ENCODE results near the gene CEMIP. TPM values are rescaled to one million over a fixed set of nuclear protein-coding genes. Genes with fewer than 3 reads are reported as not detected.

The CEMIP gene
- total RNA-seq, 1 donor from 2014 or later, result 3.6 TPM

DNA sequence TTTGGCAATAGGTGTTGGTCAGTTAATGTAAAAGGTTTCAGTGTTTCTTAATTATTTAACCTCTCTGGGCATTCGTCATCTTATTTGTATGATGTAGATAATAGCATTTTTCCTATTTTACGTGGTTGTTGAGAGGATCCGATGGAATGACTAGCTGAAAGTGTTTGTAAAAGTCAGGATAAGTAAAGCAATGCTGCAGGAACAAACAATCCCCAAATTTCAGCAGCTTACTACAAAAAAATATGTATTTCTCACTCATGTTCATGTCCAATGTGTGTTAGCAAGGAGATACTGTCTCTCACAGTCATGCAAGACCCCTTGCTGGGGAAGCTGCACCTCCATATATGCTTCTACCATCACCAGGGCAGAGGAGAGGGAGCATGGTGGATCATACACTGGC lies 38.7 kb downstream of the CEMIP start:
- Mint-ChIP-seq H3K27me3 (ENCODE audit: low read depth, unreplicated experiment) (peaks cover 17% of the 10 kb centered on the region), H3K27ac (ENCODE audit: unreplicated experiment) (no peak overlapping the region), H3K9me3 (ENCODE audit: unreplicated experiment) (no peaks in the 10 kb centered on the region), H3K4me3 (ENCODE audit: unreplicated experiment) (no peak overlapping the region), H3K36me3 (ENCODE audit: low read depth, unreplicated experiment) (peaks cover 2% of the 10 kb centered on the region), H3K4me1 (ENCODE audit: low read depth, unreplicated experiment) (no peaks in the 10 kb centered on the region)
- H3K27ac ChIP-seq (ENCODE audit: low read depth, low read length), result no peak overlapping the region
- no peak overlapping the region for H2AFZ ChIP-seq (ENCODE audit: low read depth, low read length)
- no peaks in the 10 kb centered on the region for H3K36me3 ChIP-seq (ENCODE audit: insufficient read depth, low read length)
- H4K20me1 ChIP-seq (ENCODE audit: insufficient read depth, low read length), result peaks cover 6% of the 10 kb centered on the region
- no peaks in the 10 kb centered on the region for H3K4me1 ChIP-seq (ENCODE audit: insufficient read depth, low read length)
- no peak for DNase-seq (ENCODE audit: low read depth)
- no peaks in the 10 kb centered on the region for H3K27me3 ChIP-seq (ENCODE audit: insufficient read depth, low read length)
- no peaks in the 10 kb centered on the region for H3K79me2 ChIP-seq (ENCODE audit: insufficient read depth, low read length)
- no peak overlapping the region for H3K4me3 ChIP-seq (ENCODE audit: insufficient read depth, low read depth, low read length)
- H3K4me2 ChIP-seq (ENCODE audit: low read length), result no peak overlapping the region
- H3K9me3 ChIP-seq (ENCODE audit: insufficient read depth, low read depth, low read length), result no peaks in the 10 kb centered on the region
- FAIRE-seq, result no peak
- H3K9ac ChIP-seq (ENCODE audit: low read length), result no peak overlapping the region
- no peak for TF ChIP-seq EZH2 (IDR thresholded peaks at IDR 0.05; ENCODE audit: insufficient read depth, low read length)

DNA sequence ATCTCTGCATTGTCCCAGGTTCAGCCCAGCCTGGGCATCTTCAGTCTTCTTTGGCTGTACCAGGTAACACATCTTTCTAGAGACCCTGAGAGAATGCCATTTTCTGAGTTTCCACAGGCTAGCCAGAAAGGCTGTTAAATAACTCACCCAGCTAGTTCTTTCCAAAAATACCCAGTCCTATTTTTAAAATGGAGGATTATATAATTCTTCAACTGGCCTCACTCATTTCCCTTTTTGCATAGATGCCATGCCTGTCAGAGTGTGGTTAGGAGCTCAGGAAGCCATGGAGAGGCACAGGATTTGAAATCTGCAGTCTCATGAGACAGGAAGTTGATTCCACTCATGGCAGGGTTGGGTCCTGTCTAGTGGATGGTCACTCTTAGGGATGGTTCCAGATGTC lies 39.8 kb downstream of the CEMIP start:
- H3K36me3 ChIP-seq (ENCODE audit: insufficient read depth, low read length), result no peaks in the 10 kb centered on the region
- H4K20me1 ChIP-seq (ENCODE audit: insufficient read depth, low read length), result peaks cover 6% of the 10 kb centered on the region
- H3K9me3 ChIP-seq (ENCODE audit: insufficient read depth, low read depth, low read length), result no peaks in the 10 kb centered on the region
- H3K27ac ChIP-seq (ENCODE audit: low read depth, low read length), result no peak overlapping the region
- Mint-ChIP-seq H3K27me3 (ENCODE audit: low read depth, unreplicated experiment) (peaks cover 17% of the 10 kb centered on the region), H3K4me1 (ENCODE audit: low read depth, unreplicated experiment) (no peaks in the 10 kb centered on the region), H3K27ac (ENCODE audit: unreplicated experiment) (no peak overlapping the region), H3K36me3 (ENCODE audit: low read depth, unreplicated experiment) (peaks cover 2% of the 10 kb centered on the region), H3K9me3 (ENCODE audit: unreplicated experiment) (no peaks in the 10 kb centered on the region), H3K4me3 (ENCODE audit: unreplicated experiment) (no peak overlapping the region)
- no peak overlapping the region for H2AFZ ChIP-seq (ENCODE audit: low read depth, low read length)
- no peak overlapping the region for H3K4me2 ChIP-seq (ENCODE audit: low read length)
- no peak overlapping the region for H3K4me3 ChIP-seq (ENCODE audit: insufficient read depth, low read depth, low read length)
- H3K4me1 ChIP-seq (ENCODE audit: insufficient read depth, low read length), result no peaks in the 10 kb centered on the region
- DNase-seq (ENCODE audit: low read depth) (no peak), FAIRE-seq (no peak)
- peaks cover 2% of the 10 kb centered on the region for H3K27me3 ChIP-seq (ENCODE audit: insufficient read depth, low read length)
- no peaks in the 10 kb centered on the region for H3K79me2 ChIP-seq (ENCODE audit: insufficient read depth, low read length)
- H3K9ac ChIP-seq (ENCODE audit: low read length), result no peak overlapping the region
- TF ChIP-seq, protein P1, sequence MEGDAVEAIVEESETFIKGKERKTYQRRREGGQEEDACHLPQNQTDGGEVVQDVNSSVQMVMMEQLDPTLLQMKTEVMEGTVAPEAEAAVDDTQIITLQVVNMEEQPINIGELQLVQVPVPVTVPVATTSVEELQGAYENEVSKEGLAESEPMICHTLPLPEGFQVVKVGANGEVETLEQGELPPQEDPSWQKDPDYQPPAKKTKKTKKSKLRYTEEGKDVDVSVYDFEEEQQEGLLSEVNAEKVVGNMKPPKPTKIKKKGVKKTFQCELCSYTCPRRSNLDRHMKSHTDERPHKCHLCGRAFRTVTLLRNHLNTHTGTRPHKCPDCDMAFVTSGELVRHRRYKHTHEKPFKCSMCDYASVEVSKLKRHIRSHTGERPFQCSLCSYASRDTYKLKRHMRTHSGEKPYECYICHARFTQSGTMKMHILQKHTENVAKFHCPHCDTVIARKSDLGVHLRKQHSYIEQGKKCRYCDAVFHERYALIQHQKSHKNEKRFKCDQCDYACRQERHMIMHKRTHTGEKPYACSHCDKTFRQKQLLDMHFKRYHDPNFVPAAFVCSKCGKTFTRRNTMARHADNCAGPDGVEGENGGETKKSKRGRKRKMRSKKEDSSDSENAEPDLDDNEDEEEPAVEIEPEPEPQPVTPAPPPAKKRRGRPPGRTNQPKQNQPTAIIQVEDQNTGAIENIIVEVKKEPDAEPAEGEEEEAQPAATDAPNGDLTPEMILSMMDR (IDR thresholded peaks at IDR 0.05; ENCODE audit: insufficient read depth, low read depth, low read length), result no peak
- no peak for TF ChIP-seq EZH2 (IDR thresholded peaks at IDR 0.05; ENCODE audit: insufficient read depth, low read length)

DNA sequence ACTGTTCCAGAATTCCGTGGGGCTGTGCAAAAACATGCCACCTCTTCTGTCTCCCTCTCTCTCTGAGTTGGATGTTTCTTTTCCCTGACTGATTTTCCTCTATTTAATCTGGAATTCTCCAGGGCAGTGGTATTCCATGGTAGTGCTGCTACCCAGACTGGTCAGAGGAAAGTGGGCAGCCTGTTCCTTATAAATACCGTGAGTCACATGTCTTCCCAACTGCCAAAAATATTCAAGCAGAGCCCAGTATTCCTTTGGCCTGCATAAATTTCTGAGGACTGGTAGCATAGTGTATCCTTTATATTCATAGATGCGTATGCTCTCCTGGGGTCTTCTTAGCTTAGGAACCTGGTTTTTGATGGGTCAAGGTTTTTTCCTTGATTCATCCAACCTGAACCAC lies 40.9 kb downstream of the CEMIP start:
- Histone ChIP-seq H4K20me1 (ENCODE audit: insufficient read depth, low read length) (peaks cover 11% of the 10 kb centered on the region), H3K27ac (ENCODE audit: low read depth, low read length) (no peak overlapping the region), H2AFZ (ENCODE audit: low read depth, low read length) (no peak overlapping the region), H3K4me1 (ENCODE audit: insufficient read depth, low read length) (no peaks in the 10 kb centered on the region), H3K4me2 (ENCODE audit: low read length) (no peak overlapping the region), H3K9ac (ENCODE audit: low read length) (no peak overlapping the region), H3K9me3 (ENCODE audit: insufficient read depth, low read depth, low read length) (no peaks in the 10 kb centered on the region), H3K4me3 (ENCODE audit: insufficient read depth, low read depth, low read length) (no peak overlapping the region), H3K36me3 (ENCODE audit: insufficient read depth, low read length) (no peaks in the 10 kb centered on the region), H3K79me2 (ENCODE audit: insufficient read depth, low read length) (no peaks in the 10 kb centered on the region), H3K27me3 (ENCODE audit: insufficient read depth, low read length) (peaks cover 2% of the 10 kb centered on the region)
- no peak for FAIRE-seq
- no peaks in the 10 kb centered on the region for H3K9me3 Mint-ChIP-seq (ENCODE audit: unreplicated experiment)
- H3K4me1 Mint-ChIP-seq (ENCODE audit: low read depth, unreplicated experiment), result no peaks in the 10 kb centered on the region
- H3K4me3 Mint-ChIP-seq (ENCODE audit: unreplicated experiment), result no peak overlapping the region
- TF ChIP-seq, protein P1 (IDR thresholded peaks at IDR 0.05; ENCODE audit: insufficient read depth, low read depth, low read length), result no peak
- TF ChIP-seq EZH2 (IDR thresholded peaks at IDR 0.05; ENCODE audit: insufficient read depth, low read length), result no peak
- peaks cover 2% of the 10 kb centered on the region for H3K36me3 Mint-ChIP-seq (ENCODE audit: low read depth, unreplicated experiment)
- DNase-seq (ENCODE audit: low read depth), result no peak
- peaks cover 23% of the 10 kb centered on the region for H3K27me3 Mint-ChIP-seq (ENCODE audit: low read depth, unreplicated experiment)
- H3K27ac Mint-ChIP-seq (ENCODE audit: unreplicated experiment), result no peak overlapping the region
